Transverse colon (tissue), 3 donors: ENCODE data around the gene KIF12.

ENCODE experiments used
- CTCF ChIP-seq, 5 experiments: fragments of 200-600 bp in 3 of 5; fragments of 450-650 bp in 2 of 5; sonication (generic) in 3 of 5; IDR thresholded peaks; 1 replicate in 2 of 5; 2 replicates in 3 of 5; pipeline ENCODE4 v1.5.1; 2016 to 2017; ENCODE audit warnings: antibody characterized with exemption in 5 of 5, inconsistent platforms in 3 of 5, mild to moderate bottlenecking in 2 of 5, moderate library complexity in 1 of 5
- EP300 ChIP-seq: sonication (generic); formaldehyde crosslinking; IDR thresholded peaks from one replicate; pipeline ENCODE4 v1.6.1; 2017; ENCODE audit warnings: antibody characterized with exemption, low read depth
- POLR2A ChIP-seq: fragments of 450-650 bp; IDR thresholded peaks from one replicate; pipeline ENCODE4 v1.6.1; 2016; ENCODE audit warnings: antibody characterized with exemption, mild to moderate bottlenecking, moderate library complexity

- TF ChIP-seq CTCF (IDR thresholded peaks at IDR 0.05) (no peak), POLR2A (no peak), EP300 (no peak)
Observed at GRCh38 chr9:114120192-114121014, 21.3 kb upstream of the KIF12 start.
